CD14-positive monocyte (primary cell): ENCODE results near the gene TNFRSF25. TPM values are rescaled to one million over a fixed set of nuclear protein-coding genes. Genes with fewer than 3 reads are reported as not detected.

ENCODE experiments used
- DNase-seq, 3 donors: peaks; one replicate each; pipeline ENCODE4 v3.0.0-alpha.2; 2011 to 2022
- H2AFZ ChIP-seq: 2 replicates; pipeline ENCODE4 v1.6.0; 2012; ENCODE audit warnings: mild to moderate bottlenecking, low read depth, low read length, inconsistent platforms; ENCODE audit not compliant: insufficient read depth, poor library complexity, severe bottlenecking
- H3K27ac ChIP-seq, 2 donors: 1 replicate in 1 of 2; 2 replicates in 1 of 2; pipeline ENCODE4 v1.5.1; 2012 to 2013; ENCODE audit warnings: low read length in 2 of 2, control low read depth in 1 of 2, inconsistent platforms in 1 of 2, low read depth in 1 of 2, mild to moderate bottlenecking in 1 of 2
- H3K27me3 ChIP-seq, 2 donors: one replicate each; pipeline versions ENCODE4 v1.6.0 to v1.6.1; 2011 to 2013; ENCODE audit warnings: low read length in 2 of 2; ENCODE audit not compliant: control insufficient read depth in 2 of 2, insufficient read depth in 2 of 2
- H3K36me3 ChIP-seq, 2 donors: replicated peaks in 1 of 2; 1 replicate in 1 of 2; 2 replicates in 1 of 2; pipeline versions ENCODE4 v1.5.1 to v1.6.1; 2012 to 2013; ENCODE audit warnings: low read length in 2 of 2, control low read depth in 1 of 2, inconsistent platforms in 1 of 2, mild to moderate bottlenecking in 1 of 2; ENCODE audit not compliant: insufficient read depth in 2 of 2, control insufficient read depth in 1 of 2
- H3K4me1 ChIP-seq, 2 donors: 1 replicate in 1 of 2; 2 replicates in 1 of 2; pipeline versions ENCODE4 v1.5.1 to v1.6.1; 2012 to 2013; ENCODE audit warnings: low read length in 2 of 2, control low read depth in 1 of 2, inconsistent platforms in 1 of 2, mild to moderate bottlenecking in 1 of 2, moderate library complexity in 1 of 2; ENCODE audit not compliant: insufficient read depth in 2 of 2, control insufficient read depth in 1 of 2
- H3K4me2 ChIP-seq: replicated peaks from 2 replicates; pipeline ENCODE3; 2012; ENCODE audit warnings: low read length, moderate library complexity, mild to moderate bottlenecking; ENCODE audit not compliant: poor library complexity, severe bottlenecking; ENCODE audit errors: extremely low read depth
- H3K4me3 ChIP-seq, 3 experiments: fragments of 200-600 bp in 1 of 3; sonication (generic) in 1 of 3; replicated peaks in 1 of 3; 1 replicate in 2 of 3; 2 replicates in 1 of 3; pipeline ENCODE4 v1.5.1; 2011 to 2013; ENCODE audit warnings: low read length in 3 of 3, mild to moderate bottlenecking in 3 of 3, control low read depth in 2 of 3, low read depth in 2 of 3, inconsistent platforms in 1 of 3, moderate library complexity in 1 of 3
- H3K79me2 ChIP-seq: 2 replicates; pipeline ENCODE4 v1.6.0; 2012; ENCODE audit warnings: mild to moderate bottlenecking, control low read depth, inconsistent platforms, low read length, moderate library complexity; ENCODE audit not compliant: insufficient read depth
- H3K9ac ChIP-seq: 2 replicates; pipeline ENCODE4 v1.6.0; 2017; ENCODE audit warnings: low read length, mild to moderate bottlenecking; ENCODE audit not compliant: insufficient read depth, poor library complexity, severe bottlenecking
- H3K9me3 ChIP-seq, 2 donors: replicated peaks in 1 of 2; 1 replicate in 1 of 2; 2 replicates in 1 of 2; pipeline versions ENCODE4 v1.5.1 to v1.6.1; 2012 to 2013; ENCODE audit warnings: low read length in 2 of 2, control low read depth in 1 of 2; ENCODE audit not compliant: control insufficient read depth in 1 of 2, insufficient read depth in 1 of 2
- H4K20me1 ChIP-seq: 2 replicates; pipeline ENCODE4 v1.6.0; 2012; ENCODE audit warnings: mild to moderate bottlenecking, low read length, control low read depth, moderate library complexity; ENCODE audit not compliant: insufficient read depth
- H3K27ac Mint-ChIP-seq, 7 donors: one replicate each; pipeline ENCODE4 v1.8.0; 2020; ENCODE audit warnings: mild to moderate bottlenecking in 7 of 7, mixed read lengths in 7 of 7, moderate library complexity in 6 of 7, inconsistent platforms in 2 of 7
- H3K27me3 Mint-ChIP-seq, 3 donors: one replicate each; pipeline ENCODE4 v1.8.0; 2021 to 2022; ENCODE audit warnings: low read depth in 3 of 3, mild to moderate bottlenecking in 3 of 3, mixed read lengths in 3 of 3, moderate library complexity in 3 of 3, inconsistent platforms in 1 of 3
- H3K36me3 Mint-ChIP-seq, 2 donors: one replicate each; pipeline ENCODE4 v1.8.0; 2020; ENCODE audit warnings: mixed read lengths in 2 of 2, inconsistent platforms in 1 of 2, mild to moderate bottlenecking in 1 of 2
- H3K4me1 Mint-ChIP-seq: one replicate; pipeline ENCODE4 v1.8.0; 2020; ENCODE audit warnings: mild to moderate bottlenecking, mixed read lengths
- H3K4me3 Mint-ChIP-seq, 2 donors: one replicate each; pipeline ENCODE4 v1.8.0; 2020; ENCODE audit warnings: mild to moderate bottlenecking in 2 of 2, mixed read lengths in 2 of 2, moderate library complexity in 1 of 2
- H3K9me3 Mint-ChIP-seq, 7 donors: one replicate each; pipeline ENCODE4 v1.8.0; 2020 to 2022; ENCODE audit warnings: mixed read lengths in 7 of 7, mild to moderate bottlenecking in 6 of 7, moderate library complexity in 6 of 7, inconsistent platforms in 2 of 7
- WGBS: methylation state at CpG from one replicate; pipeline ENCODE4 v1.1.5; 2013; ENCODE audit warnings: missing lambda C conversion rate; ENCODE audit not compliant: insufficient coverage; 5-methylcytosine and 5-hydroxymethylcytosine counted together
- intact Hi-C, 2 donors: fragments of 100-400 bp; cut with micrococcal nuclease; formaldehyde crosslinking; loops; one replicate each; pipeline versions ENCODE4 v1.15.0 to v1.15.1; 2023
- polyA plus RNA-seq, 3 donors: library from polyadenylated mRNA; depleted of rRNA in 1 of 3; unstranded in 2 of 3; stranded (reverse) in 1 of 3; fragments of 300-500 nt in 2 of 3; fragments of >200 nt in 1 of 3; fragmentation: Illumina TruSeq in 2 of 3; gene quantifications; 1 replicate in 2 of 3; 2 replicates in 1 of 3; pipeline ENCODE4 v1.2.3, GENCODE V29; 2012 to 2021
- TF ChIP-seq, protein P1 (sequence below): fragments of 200-600 bp; IDR thresholded peaks from one replicate; pipeline ENCODE4 v1.8.0; 2022; ENCODE audit warnings: antibody characterized with exemption, mild to moderate bottlenecking

TNFRSF25 gene
- polyA plus RNA-seq, 3 donors = 0.33 to 3.0 (median 0.48) TPM

DNA sequence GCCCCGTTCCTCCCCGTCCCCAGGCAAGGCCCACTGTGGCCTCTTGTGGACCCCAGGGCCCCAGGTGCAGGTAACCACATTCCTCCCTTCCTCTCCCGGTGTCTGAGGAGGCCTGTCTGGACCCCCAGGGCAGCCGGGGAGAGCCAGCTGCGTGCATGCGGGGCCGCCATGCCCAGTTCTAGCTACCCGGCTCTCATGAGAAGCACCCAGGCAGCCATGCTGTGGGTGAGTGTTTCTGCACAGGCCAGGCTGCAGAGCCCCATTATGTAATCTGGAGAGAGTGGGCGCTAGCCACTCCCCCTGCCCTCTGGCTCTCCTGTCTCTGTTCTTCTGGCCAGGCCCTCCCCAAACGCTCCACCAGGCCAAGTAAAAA, 43.9 kb upstream of the TNFRSF25 start:
- Mint-ChIP-seq H3K9me3 (no peaks in the 10 kb centered on the region), H3K4me1 (peaks cover 2% of the 10 kb centered on the region), H3K27me3 (peaks cover 1 to 5% (median 2%) of the 10 kb centered on the region in 3 donors), H3K27ac (no peak overlapping the region), H3K4me3 (no peak overlapping the region), H3K36me3 (no peaks in the 10 kb centered on the region)
- Histone ChIP-seq H3K36me3 (no peaks in the 10 kb centered on the region), H3K4me3 (no peak overlapping the region), H3K9ac (no peak overlapping the region), H3K4me1 (peaks cover 0 to 3% of the 10 kb centered on the region in 2 donors), H2AFZ (no peak overlapping the region), H4K20me1 (no peaks in the 10 kb centered on the region), H3K9me3 (no peaks in the 10 kb centered on the region), H3K27ac (no peak overlapping the region), H3K79me2 (no peaks in the 10 kb centered on the region), H3K4me2 (no peak overlapping the region), H3K27me3 (no peaks in the 10 kb centered on the region)
- WGBS = 66% methylated on average over 9 of the region's 10 CpGs
- TF ChIP-seq, protein P1, sequence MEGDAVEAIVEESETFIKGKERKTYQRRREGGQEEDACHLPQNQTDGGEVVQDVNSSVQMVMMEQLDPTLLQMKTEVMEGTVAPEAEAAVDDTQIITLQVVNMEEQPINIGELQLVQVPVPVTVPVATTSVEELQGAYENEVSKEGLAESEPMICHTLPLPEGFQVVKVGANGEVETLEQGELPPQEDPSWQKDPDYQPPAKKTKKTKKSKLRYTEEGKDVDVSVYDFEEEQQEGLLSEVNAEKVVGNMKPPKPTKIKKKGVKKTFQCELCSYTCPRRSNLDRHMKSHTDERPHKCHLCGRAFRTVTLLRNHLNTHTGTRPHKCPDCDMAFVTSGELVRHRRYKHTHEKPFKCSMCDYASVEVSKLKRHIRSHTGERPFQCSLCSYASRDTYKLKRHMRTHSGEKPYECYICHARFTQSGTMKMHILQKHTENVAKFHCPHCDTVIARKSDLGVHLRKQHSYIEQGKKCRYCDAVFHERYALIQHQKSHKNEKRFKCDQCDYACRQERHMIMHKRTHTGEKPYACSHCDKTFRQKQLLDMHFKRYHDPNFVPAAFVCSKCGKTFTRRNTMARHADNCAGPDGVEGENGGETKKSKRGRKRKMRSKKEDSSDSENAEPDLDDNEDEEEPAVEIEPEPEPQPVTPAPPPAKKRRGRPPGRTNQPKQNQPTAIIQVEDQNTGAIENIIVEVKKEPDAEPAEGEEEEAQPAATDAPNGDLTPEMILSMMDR = no peak
- intact Hi-C loops = no loop called here
- no peak for DNase-seq

- Histone ChIP-seq H3K79me2 (no peaks in the 10 kb centered on the region), H3K9ac (no peak overlapping the region)
- 23% methylated on average over 16 of the region's 20 CpGs for WGBS
These were observed 43.4 kb upstream of the TNFRSF25 start for GRCh38 chr1:6509220-6509918.

More at GRCh38 chr1:6509220-6509918, 43.4 kb upstream of the TNFRSF25 start:
- TF ChIP-seq, protein P1 = no peak
- Mint-ChIP-seq H3K4me3 (no peak overlapping the region), H3K27ac (no peak overlapping the region), H3K4me1 (peaks cover 2% of the 10 kb centered on the region), H3K27me3 (peaks cover 1 to 5% (median 5%) of the 10 kb centered on the region in 3 donors), H3K36me3 (no peaks in the 10 kb centered on the region), H3K9me3 (no peaks in the 10 kb centered on the region)
- no peak overlapping the region for H3K4me2 ChIP-seq
- no peaks in the 10 kb centered on the region for H3K9me3 ChIP-seq
- H2AFZ ChIP-seq = no peak overlapping the region
- H3K36me3 ChIP-seq = no peaks in the 10 kb centered on the region
- H3K27me3 ChIP-seq = no peaks in the 10 kb centered on the region
- H4K20me1 ChIP-seq = no peaks in the 10 kb centered on the region
- no peak overlapping the region for H3K4me3 ChIP-seq
- DNase-seq = no peak
- intact Hi-C loops = no loop called here
- no peak overlapping the region for H3K27ac ChIP-seq
- peaks cover 0 to 3% of the 10 kb centered on the region in 2 donors for H3K4me1 ChIP-seq
